H9 (cell line): ENCODE data around the gene FCER1G. TPM values are rescaled to one million over a fixed set of nuclear protein-coding genes. Genes with fewer than 3 reads are reported as not detected.

Experiments
- DNase-seq: peaks from one replicate; pipeline ENCODE4 v3.0.0-alpha.2; 2017
- H2AFZ ChIP-seq: one replicate; pipeline ENCODE4 v1.6.1; 2013; ENCODE audit warnings: mild to moderate bottlenecking, low read length, control low read depth, moderate library complexity
- H2AK5ac ChIP-seq: 2 replicates; pipeline ENCODE4 v1.6.1; 2013; ENCODE audit warnings: low read length, control low read depth, mixed read lengths; ENCODE audit not compliant: insufficient read length
- H2BK120ac ChIP-seq: one replicate; pipeline ENCODE4 v1.6.1; 2013; ENCODE audit warnings: low read depth, mild to moderate bottlenecking, low read length, control low read depth, inconsistent platforms; ENCODE audit not compliant: poor library complexity, severe bottlenecking
- H2BK12ac ChIP-seq: 2 replicates; pipeline ENCODE4 v1.6.1; 2013; ENCODE audit warnings: low read length, control low read depth, mixed read lengths, low read depth; ENCODE audit not compliant: insufficient read length
- H2BK15ac ChIP-seq: 2 replicates; pipeline ENCODE4 v1.6.1; 2013; ENCODE audit warnings: low read depth, low read length, control low read depth
- H2BK20ac ChIP-seq: one replicate; pipeline ENCODE4 v1.6.1; 2013; ENCODE audit warnings: low read depth, mild to moderate bottlenecking, low read length, control low read depth, inconsistent platforms; ENCODE audit not compliant: poor library complexity, severe bottlenecking
- H2BK5ac ChIP-seq: 2 replicates; pipeline ENCODE4 v1.6.1; 2013; ENCODE audit warnings: low read length, control low read depth, mixed read lengths; ENCODE audit not compliant: insufficient read length
- H3K14ac ChIP-seq: 2 replicates; pipeline ENCODE4 v1.6.1; 2013; ENCODE audit warnings: low read length, control low read depth; ENCODE audit not compliant: insufficient read depth
- H3K18ac ChIP-seq: 2 replicates; pipeline ENCODE4 v1.6.1; 2013; ENCODE audit warnings: low read depth, mild to moderate bottlenecking, mixed read lengths, low read length, control low read depth; ENCODE audit not compliant: insufficient read length
- H3K23ac ChIP-seq: 2 replicates; pipeline ENCODE4 v1.6.1; 2013; ENCODE audit warnings: low read length, control low read depth, mixed read lengths, low read depth; ENCODE audit not compliant: insufficient read length
- H3K23me2 ChIP-seq: 2 replicates; pipeline ENCODE4 v1.6.1; 2013; ENCODE audit warnings: low read depth, mild to moderate bottlenecking, mixed read lengths, low read length, control low read depth; ENCODE audit not compliant: insufficient read length, poor library complexity, severe bottlenecking
- H3K27ac ChIP-seq: 2 replicates; pipeline ENCODE4 v1.5.1; 2013; ENCODE audit warnings: low read length, control low read depth, mixed read lengths, low read depth; ENCODE audit not compliant: insufficient read length
- H3K27me3 ChIP-seq: 2 replicates; pipeline ENCODE4 v1.6.1; 2013; ENCODE audit warnings: low read length, control low read depth, inconsistent platforms; ENCODE audit not compliant: insufficient read depth
- H3K4ac ChIP-seq: 2 replicates; pipeline ENCODE4 v1.6.1; 2013; ENCODE audit warnings: low read depth, mild to moderate bottlenecking, control low read depth, inconsistent platforms, low read length, moderate library complexity
- H3K4me1 ChIP-seq: 2 replicates; pipeline ENCODE4 v1.6.1; 2013; ENCODE audit warnings: low read length, control low read depth, inconsistent platforms; ENCODE audit not compliant: insufficient read depth
- H3K4me2 ChIP-seq: 2 replicates; pipeline ENCODE4 v1.6.1; 2013; ENCODE audit warnings: low read length, control low read depth, mixed read lengths; ENCODE audit not compliant: insufficient read length, insufficient read depth
- H3K56ac ChIP-seq: 2 replicates; pipeline ENCODE4 v1.6.1; 2013; ENCODE audit warnings: low read depth, mild to moderate bottlenecking, mixed read lengths, low read length, control low read depth; ENCODE audit not compliant: insufficient read length
- H3K79me1 ChIP-seq: 2 replicates; pipeline ENCODE4 v1.6.1; 2013; ENCODE audit warnings: low read depth, mild to moderate bottlenecking, moderate library complexity, low read length, control low read depth, inconsistent platforms; ENCODE audit not compliant: insufficient read depth, poor library complexity, severe bottlenecking
- H3K79me2 ChIP-seq: 2 replicates; pipeline ENCODE4 v1.6.1; 2013; ENCODE audit warnings: low read length, control low read depth, inconsistent platforms; ENCODE audit not compliant: insufficient read depth
- H3K9ac ChIP-seq: 2 replicates; pipeline ENCODE4 v1.6.1; 2013; ENCODE audit warnings: low read length, control low read depth, mixed read lengths; ENCODE audit not compliant: insufficient read length; ENCODE audit errors: extremely low read depth
- H3K9me3 ChIP-seq: one replicate; pipeline ENCODE4 v1.6.1; 2013; ENCODE audit warnings: low read depth, low read length, inconsistent platforms; ENCODE audit not compliant: control insufficient read depth
- H3T11ph ChIP-seq: one replicate; pipeline ENCODE4 v1.6.1; 2013; ENCODE audit warnings: mild to moderate bottlenecking, low read length, control low read depth, inconsistent platforms
- H4K20me1 ChIP-seq: one replicate; pipeline ENCODE4 v1.6.1; 2013; ENCODE audit not compliant: control insufficient read depth, insufficient read length, insufficient read depth
- H4K5ac ChIP-seq: 2 replicates; pipeline ENCODE4 v1.6.1; 2013; ENCODE audit warnings: low read depth, mild to moderate bottlenecking, mixed read lengths, low read length, control low read depth; ENCODE audit not compliant: insufficient read length
- H4K8ac ChIP-seq: replicated peaks from 2 replicates; pipeline ENCODE4 v1.6.1; 2013; ENCODE audit warnings: low read length, control low read depth, mixed read lengths, low read depth; ENCODE audit not compliant: insufficient read length
- H4K91ac ChIP-seq: 2 replicates; pipeline ENCODE4 v1.6.1; 2013; ENCODE audit warnings: low read depth, mild to moderate bottlenecking, moderate library complexity, mixed read lengths, low read length, control low read depth; ENCODE audit not compliant: insufficient read length
- H3K27ac Mint-ChIP-seq, 3 experiments: 2 replicates in 2 of 3; 3 replicates in 1 of 3; pipeline ENCODE4 v1.8.0; 2020 to 2021; ENCODE audit warnings: mixed read lengths in 3 of 3, mild to moderate bottlenecking in 1 of 3, moderate library complexity in 1 of 3
- H3K27me3 Mint-ChIP-seq: 2 replicates; pipeline ENCODE4 v1.8.0; 2021; ENCODE audit warnings: low read depth, mild to moderate bottlenecking, moderate library complexity, mixed read lengths
- H3K36me3 Mint-ChIP-seq, 3 experiments: 2 replicates in 2 of 3; 3 replicates in 1 of 3; pipeline ENCODE4 v1.8.0; 2020 to 2021; ENCODE audit warnings: low read depth in 3 of 3, mixed read lengths in 3 of 3; ENCODE audit not compliant: insufficient read depth in 1 of 3
- H3K4me1 Mint-ChIP-seq, 2 experiments: 2 replicates each; pipeline ENCODE4 v1.8.0; 2020; ENCODE audit warnings: mixed read lengths in 2 of 2
- H3K4me3 Mint-ChIP-seq, 2 experiments: 2 replicates in 1 of 2; 3 replicates in 1 of 2; pipeline ENCODE4 v1.8.0; 2020 to 2021; ENCODE audit warnings: mild to moderate bottlenecking in 2 of 2, mixed read lengths in 2 of 2, moderate library complexity in 1 of 2
- H3K9me3 Mint-ChIP-seq, 2 experiments: 2 replicates in 1 of 2; 3 replicates in 1 of 2; pipeline ENCODE4 v1.8.0; 2020; ENCODE audit warnings: mild to moderate bottlenecking in 2 of 2, mixed read lengths in 2 of 2, moderate library complexity in 1 of 2
- CTCF ChIP-seq: fragments of 200-600 bp; sonication (generic); conservative IDR thresholded peaks from 3 replicates; pipeline ENCODE4 v1.8.0; 2021; ENCODE audit warnings: antibody characterized with exemption, mild to moderate bottlenecking
- WGBS: extraction: QIAGEN DNeasy Blood & Tissue Kit; methylation state at CpG from one replicate; pipeline ENCODE4 v1.1.7; 2013; ENCODE audit warnings: missing lambda C conversion rate, low lambda C conversion rate, mixed read lengths; ENCODE audit not compliant: insufficient read length; ENCODE audit errors: extremely low coverage; 5-methylcytosine and 5-hydroxymethylcytosine counted together
- total RNA-seq: library from RNA; stranded (reverse); gene quantifications from 2 replicates; pipeline ENCODE4 v1.2.1, GENCODE V29; 2021

Gene FCER1G
- total RNA-seq, 1 experiment from 2014 or later = 0.90 TPM

GRCh38 chr1:161198897-161199431 is 16.1 kb upstream of the FCER1G start, which contains the start of gene ADAMTS4:
TSS of gene ADAMTS4 (minus strand) at chr1:161199054. CDS start at chr1:161198627, 427 bp downstream.
- Histone ChIP-seq H3K9ac (no peak within 1 kb of the TSS), H3K23ac (no peak within 1 kb of the TSS), H2BK20ac (no peak within 1 kb of the TSS), H4K5ac (no peak within 1 kb of the TSS), H2BK5ac (no peak within 1 kb of the TSS), H2AK5ac (no peak within 1 kb of the TSS), H3K4me1 (peaks cover 24% of the 10 kb centered on the region), H3K4ac (no peak within 1 kb of the TSS), H3K4me2 (peak within 1 kb of the TSS; percentile 27), H3K79me2 (no peaks in the 10 kb centered on the region), H4K91ac (no peak within 1 kb of the TSS), H3K79me1 (no peaks in the 10 kb centered on the region), H3K23me2 (peaks cover 7% of the 10 kb centered on the region), H3T11ph (no peak within 1 kb of the TSS), H2BK15ac (no peak within 1 kb of the TSS), H4K20me1 (no peaks in the 10 kb centered on the region), H3K27ac (no peak within 1 kb of the TSS), H2BK12ac (no peak within 1 kb of the TSS), H2BK120ac (no peak within 1 kb of the TSS), H3K14ac (peak within 1 kb of the TSS; percentile 13; the same call in 1 of the 2 replicates), H3K56ac (no peak within 1 kb of the TSS), H2AFZ (no peak within 1 kb of the TSS), H3K27me3 (no peaks in the 10 kb centered on the region; the same call in 1 of the 2 replicates), H4K8ac (no peak within 1 kb of the TSS), H3K18ac (peak within 1 kb of the TSS; percentile 3), H3K9me3 (no peaks in the 10 kb centered on the region)
- Mint-ChIP-seq H3K4me1 (peaks cover 57 to 65% of the 10 kb centered on the region in 2 experiments), H3K9me3 (no peaks in the 10 kb centered on the region; a peak in 1 of 5 replicates), H3K27me3 (no peaks in the 10 kb centered on the region), H3K27ac (peak within 1 kb of the TSS; percentile 86 to 99 (median 91)), H3K36me3 (peaks cover 2 to 18% (median 8%) of the 10 kb centered on the region in 3 experiments; a peak in 6 of 7 replicates), H3K4me3 (peak within 1 kb of the TSS; percentile 59 to 91)
- DNase-seq = peak; percentile 82
- no peak for TF ChIP-seq CTCF
- WGBS = no CpG with 5 or more reads among the region's 11 CpGs
